Activated CD4-positive, alpha-beta T cell treated with anti-CD3 and anti-CD28 coated beads, Interleukin-2, Interleukin-6, amounts not matched to agents 100 ng/mL and 50 ng/mL, durations not matched to agents 16 hours and 8 hours (primary cell): ENCODE data around the gene CERCAM.
"Not testable (repeated sequence)": the region's sequence is repeated elsewhere in the genome, so short reads cannot be mapped to it uniquely, and the experiment has no call there.

ENCODE experiments used
- DNase-seq: peaks from one replicate; pipeline ENCODE4 v3.0.0-alpha.2; 2020

Gene CERCAM

GRCh38 chr9:128420060-128420650 lies 502 bp upstream of the CERCAM start:
- peak; percentile 71 for DNase-seq

GRCh38 chr9:128421482-128421996 lies 882 bp downstream of the CERCAM start:
- no peak for DNase-seq

- DNase-seq: not testable (repeated sequence)
Measured at GRCh38 chr9:128422022-128422782, 1.5 kb downstream of the CERCAM start.

- DNase-seq: no peak
Measured at GRCh38 chr9:128422783-128423150, 2.1 kb downstream of the CERCAM start.

- DNase-seq: not testable (repeated sequence)
Measured at GRCh38 chr9:128423356-128423755, 2.7 kb downstream of the CERCAM start.

GRCh38 chr9:128424268-128424780 lies 3.7 kb downstream of the CERCAM start:
- no peak for DNase-seq

- DNase-seq: no peak
Measured at GRCh38 chr9:128428644-128429512, 8.2 kb downstream of the CERCAM start.

GRCh38 chr9:128429513-128430086 lies 8.9 kb downstream of the CERCAM start:
- no peak for DNase-seq

- DNase-seq: no peak
Measured at GRCh38 chr9:128431207-128431606, 10.6 kb downstream of the CERCAM start.

- no peak for DNase-seq
Measured at GRCh38 chr9:128434340-128434739, 13.7 kb downstream of the CERCAM start.

GRCh38 chr9:128435611-128436010 lies 15.0 kb downstream of the CERCAM start:
- DNase-seq: no peak

- peak; percentile 90 for DNase-seq
Measured at GRCh38 chr9:128438343-128439109, 17.9 kb downstream of the CERCAM start.

- DNase-seq: no peak
Measured at GRCh38 chr9:128439273-128439672, 18.6 kb downstream of the CERCAM start.

GRCh38 chr9:128442150-128442549 lies 21.5 kb downstream of the CERCAM start:
- DNase-seq: no peak

GRCh38 chr9:128446505-128446904 lies 25.8 kb downstream of the CERCAM start:
- DNase-seq: not testable (repeated sequence)

GRCh38 chr9:128448746-128449145 lies 28.1 kb downstream of the CERCAM start:
- DNase-seq: no peak

GRCh38 chr9:128454991-128455390 lies 34.3 kb downstream of the CERCAM start:
- no peak for DNase-seq

GRCh38 chr9:128455849-128456612 lies 35.4 kb downstream of the CERCAM start, which contains the start of gene ODF2:
Gene ODF2, plus strand, starts transcription at chr9:128456006. Its CDS starts 86 bp downstream, at chr9:128456092.
- peak; percentile 99 for DNase-seq

- peak; percentile 85 for DNase-seq
Measured at GRCh38 chr9:128456613-128457061, 36.0 kb downstream of the CERCAM start.

- no peak for DNase-seq
Measured at GRCh38 chr9:128457207-128457606, 36.5 kb downstream of the CERCAM start.

GRCh38 chr9:128459011-128459410 lies 38.4 kb downstream of the CERCAM start:
- no peak for DNase-seq
